Activated CD4-positive, alpha-beta T cell treated with anti-CD3 and anti-CD28 coated beads, Interleukin-2, amount 50 U/mL, for 48 hours (primary cell): Measurements from ENCODE around the gene RXRB.

ENCODE experiments used
- DNase-seq, 2 experiments: peaks; one replicate each; pipeline ENCODE4 v3.0.0-alpha.2; 2020

The RXRB gene

DNA sequence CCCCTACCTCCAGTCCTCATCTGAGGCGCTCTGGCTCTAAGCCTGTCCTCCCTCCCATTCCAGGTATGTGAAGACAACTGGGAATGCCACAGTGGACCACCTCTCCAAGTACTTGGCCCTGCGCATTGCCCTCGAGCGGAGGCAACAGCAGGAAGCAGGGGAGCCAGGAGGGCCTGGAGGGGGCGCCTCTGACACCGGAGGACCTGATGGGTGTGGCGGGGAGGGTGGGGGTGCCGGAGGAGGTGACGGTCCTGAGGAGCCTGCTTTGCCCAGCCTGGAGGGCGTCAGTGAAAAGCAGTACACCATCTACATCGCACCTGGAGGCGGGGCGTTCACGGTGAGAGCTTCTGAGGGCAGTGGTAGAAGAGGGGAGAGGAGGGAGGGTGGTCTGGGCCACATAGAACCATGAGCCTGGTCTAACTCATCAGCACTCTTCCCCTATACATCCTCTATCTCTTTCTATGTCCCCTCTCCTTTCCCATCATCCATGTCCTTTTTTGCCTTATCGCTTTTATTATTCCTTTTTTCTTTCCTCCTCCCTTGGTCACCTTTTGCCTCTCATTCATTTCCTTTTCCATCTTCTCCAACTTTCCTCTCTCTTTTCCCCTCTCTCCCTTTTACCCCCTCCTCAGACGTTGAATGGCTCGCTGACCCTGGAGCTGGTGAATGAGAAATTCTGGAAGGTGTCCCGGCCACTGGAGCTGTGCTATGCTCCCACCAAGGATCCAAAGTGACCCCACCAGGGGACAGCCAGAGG is 11.4 kb upstream of the RXRB start:
- no peak for DNase-seq

DNA sequence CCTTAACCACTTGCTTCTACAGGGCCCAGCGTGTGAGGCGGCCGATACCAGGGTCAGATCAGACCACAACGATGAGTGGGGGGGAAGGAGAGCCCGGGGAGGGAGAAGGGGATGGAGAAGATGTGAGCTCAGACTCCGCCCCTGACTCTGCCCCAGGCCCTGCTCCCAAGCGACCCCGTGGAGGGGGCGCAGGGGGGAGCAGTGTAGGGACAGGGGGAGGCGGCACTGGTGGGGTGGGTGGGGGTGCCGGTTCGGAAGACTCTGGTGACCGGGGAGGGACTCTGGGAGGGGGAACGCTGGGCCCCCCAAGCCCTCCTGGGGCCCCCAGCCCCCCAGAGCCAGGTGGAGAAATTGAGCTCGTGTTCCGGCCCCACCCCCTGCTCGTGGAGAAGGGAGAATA is 10.7 kb upstream of the RXRB start:
- DNase-seq: no peak

DNA sequence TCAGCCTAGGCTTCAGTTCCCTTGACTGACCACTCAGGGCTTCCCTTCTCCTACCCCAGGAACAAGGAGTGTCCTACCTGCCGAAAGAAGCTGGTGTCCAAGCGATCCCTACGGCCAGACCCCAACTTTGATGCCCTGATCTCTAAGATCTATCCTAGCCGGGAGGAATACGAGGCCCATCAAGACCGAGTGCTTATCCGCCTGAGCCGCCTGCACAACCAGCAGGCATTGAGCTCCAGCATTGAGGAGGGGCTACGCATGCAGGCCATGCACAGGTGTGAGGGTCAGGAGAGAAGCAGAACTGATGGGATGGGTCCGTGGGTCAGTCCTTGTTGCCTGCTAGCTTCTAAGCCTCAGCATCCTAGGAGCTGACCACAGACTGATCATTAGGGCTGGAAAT is 9.4 kb upstream of the RXRB start:
- DNase-seq: no peak

DNA sequence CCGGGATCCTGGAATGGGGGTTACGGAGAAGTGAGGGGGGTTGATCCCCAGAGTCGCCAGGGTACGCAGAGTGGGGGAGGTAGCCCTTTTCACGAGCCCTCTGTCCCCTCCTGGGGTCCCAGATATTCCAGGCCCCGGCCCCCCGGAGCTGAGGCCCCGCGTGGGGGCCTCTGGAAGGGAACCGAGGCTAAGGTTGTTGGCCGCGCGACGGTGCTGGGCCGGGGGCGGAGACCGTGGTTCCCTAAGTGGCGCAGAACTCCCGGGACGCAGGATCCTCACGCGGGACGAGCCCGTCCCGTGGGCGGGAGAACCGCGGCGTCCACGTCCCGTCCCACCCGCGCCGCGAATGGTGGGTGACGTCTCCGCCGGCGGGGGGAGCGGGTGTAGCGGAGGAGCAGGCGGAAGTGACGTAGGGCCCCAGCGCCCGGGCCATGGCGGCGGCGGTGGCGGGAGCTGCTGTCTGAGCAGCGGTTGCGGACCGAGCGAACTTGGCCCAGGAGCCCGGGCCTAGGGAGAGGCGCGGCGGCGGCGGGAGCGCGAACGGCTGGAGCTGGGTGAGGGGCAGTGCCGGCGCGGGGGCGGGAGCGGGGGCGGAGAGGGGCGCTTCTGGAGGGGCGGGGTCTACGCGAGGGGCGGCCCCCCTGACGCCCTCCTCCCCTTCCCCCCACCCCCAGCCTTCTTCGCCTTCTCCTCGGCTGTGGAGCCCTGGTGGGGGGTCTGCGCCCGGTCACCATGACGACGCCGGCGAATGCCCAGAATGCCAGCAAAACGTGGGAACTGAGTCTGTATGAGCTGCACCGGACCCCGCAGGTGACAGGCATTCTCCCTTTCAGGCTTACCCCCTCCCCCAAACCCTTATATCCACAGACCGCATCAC is 7.9 kb upstream of the RXRB start, which contains the start of gene RING1:
RING1 (plus strand) TSS at position 410 of the 877 bp plus-strand sequence; CDS start at position 733, 323 bp downstream.
- DNase-seq: peak; percentile 82 to 87

DNA sequence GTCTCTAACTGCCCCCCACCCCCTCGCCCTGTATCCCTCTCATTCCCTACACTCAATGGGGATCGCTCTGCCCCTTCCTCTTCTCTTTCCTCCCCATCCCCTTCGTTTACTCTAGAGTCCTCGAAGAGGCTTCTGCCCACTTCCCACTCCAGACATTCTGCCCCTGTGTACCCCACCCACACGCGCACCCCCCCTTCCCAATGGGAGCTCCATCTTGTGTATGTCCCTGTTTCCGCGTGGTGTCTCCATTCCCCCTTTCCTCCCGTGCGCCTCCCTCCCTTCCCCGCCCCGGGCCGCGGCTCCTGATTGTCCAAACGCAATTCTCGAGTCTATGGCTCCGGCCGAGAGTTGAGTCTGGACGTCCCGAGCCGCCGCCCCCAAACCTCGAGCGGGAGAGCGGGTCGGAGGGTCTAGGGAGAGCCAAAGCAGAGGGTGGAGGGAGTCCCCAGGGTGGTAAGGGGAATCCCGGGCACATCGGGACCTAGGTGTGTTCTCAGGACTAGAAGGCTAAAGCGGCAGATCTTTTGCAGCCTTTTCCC is 7.2 kb upstream of the RXRB start:
- DNase-seq: no peak

DNA sequence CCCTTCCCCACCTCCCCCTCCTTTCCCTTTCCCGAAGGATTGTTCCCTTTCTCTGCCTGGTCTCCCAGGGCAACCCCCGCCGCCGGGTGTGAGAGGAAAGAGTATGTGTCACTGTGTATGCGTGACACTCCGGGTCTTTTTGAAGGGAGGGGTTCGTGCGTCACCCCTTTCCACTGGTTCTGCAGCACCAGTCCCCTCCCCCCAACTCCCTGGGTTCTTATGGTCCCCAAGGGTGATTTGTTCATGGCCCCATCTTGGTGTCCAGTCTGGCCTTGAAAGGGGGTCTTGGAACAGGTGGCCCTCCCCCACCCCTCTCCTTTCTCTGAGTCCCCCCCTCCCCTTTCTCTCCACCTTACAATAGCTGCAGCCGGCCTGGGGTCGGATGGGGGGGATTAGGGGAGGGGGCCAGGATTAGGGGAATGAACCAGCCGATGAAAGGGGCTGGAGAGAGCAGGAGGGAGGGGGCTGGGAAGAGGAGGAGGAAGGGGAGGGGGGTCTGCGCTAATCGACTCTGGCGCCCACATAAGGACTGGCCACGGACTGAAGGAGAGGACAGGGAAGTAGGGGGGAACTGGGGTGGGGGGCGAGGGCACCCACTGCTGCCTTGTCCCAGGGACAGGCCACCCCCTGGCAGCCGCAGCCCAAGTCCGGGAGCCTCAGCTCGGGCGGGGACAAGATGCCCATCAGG is 6.5 kb upstream of the RXRB start:
- DNase-seq: peak in 1 of 2 experiments; percentile 22

DNA sequence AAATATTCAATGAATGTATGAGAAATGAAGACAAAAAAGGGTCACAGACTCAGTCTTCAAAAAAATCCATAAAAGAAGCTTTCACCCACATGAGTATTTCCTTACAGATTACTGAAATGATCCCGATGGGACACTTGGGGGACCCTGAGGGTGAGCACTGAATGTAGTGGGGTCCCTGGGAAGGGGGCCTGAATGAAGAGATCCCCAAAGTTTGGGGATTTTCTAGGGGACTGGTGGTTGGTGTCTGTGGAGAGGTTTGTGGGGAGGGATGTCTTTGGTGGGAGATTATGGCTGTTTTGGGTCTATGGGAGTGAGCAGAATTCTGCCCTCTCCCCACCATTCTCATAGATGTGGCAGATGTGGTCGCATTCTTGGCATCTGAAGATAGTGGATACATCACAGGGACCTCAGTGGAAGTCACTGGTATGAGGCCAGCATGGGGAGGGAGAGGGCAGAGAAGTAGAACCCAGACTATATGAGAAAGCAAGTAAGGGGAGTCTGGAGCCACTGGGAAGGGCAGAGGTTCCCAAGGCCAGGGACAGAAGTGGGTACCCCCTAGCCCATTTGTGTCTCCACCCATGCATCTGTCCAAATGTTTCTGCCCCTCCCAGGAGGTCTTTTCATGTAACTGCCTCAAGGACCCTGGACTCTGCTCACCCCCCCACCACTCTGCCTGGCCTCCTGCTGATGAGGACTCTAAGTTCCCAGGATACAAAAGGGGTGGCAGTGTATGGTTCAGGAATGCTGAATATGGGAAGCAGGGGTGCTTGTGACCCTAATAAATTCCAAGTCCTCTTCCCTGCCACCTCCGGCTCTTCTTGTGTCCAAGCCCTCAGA is 5.8 kb upstream of the RXRB start:
- peak in 1 of 2 experiments; percentile 39 for DNase-seq

DNA sequence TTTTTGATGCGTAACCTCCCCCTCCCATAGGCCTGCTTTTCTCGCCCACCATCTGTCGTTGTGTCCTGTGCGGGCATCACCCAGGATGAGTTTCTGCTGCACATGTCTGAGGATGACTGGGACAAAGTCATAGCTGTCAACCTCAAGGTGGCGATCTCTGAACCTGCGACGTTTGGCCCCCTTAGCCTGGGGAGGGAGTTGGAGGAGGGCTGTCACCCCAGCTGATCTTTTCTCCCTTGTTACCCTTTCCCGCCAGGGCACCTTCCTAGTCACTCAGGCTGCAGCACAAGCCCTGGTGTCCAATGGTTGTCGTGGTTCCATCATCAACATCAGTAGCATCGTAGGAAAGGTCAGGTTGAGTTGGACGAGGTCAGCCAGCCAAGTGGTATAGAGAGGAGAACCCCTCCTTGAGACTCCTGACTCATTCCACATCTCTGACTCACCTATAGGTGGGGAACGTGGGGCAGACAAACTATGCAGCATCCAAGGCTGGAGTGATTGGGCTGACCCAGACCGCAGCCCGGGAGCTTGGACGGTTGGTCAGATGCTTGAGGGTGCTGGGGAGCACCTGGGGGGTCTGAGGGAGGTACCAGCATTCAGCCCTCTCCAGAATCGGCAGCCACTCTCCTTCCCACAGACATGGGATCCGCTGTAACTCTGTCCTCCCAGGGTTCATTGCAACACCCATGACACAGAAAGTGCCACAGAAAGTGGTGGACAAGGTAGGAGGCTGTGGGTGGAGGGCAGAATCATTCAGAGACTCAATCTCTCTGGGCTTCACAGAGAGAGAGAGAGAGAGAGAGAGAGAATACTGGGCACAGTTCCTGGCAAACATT is 4.9 kb upstream of the RXRB start:
- peak; percentile 66 to 76 for DNase-seq

DNA sequence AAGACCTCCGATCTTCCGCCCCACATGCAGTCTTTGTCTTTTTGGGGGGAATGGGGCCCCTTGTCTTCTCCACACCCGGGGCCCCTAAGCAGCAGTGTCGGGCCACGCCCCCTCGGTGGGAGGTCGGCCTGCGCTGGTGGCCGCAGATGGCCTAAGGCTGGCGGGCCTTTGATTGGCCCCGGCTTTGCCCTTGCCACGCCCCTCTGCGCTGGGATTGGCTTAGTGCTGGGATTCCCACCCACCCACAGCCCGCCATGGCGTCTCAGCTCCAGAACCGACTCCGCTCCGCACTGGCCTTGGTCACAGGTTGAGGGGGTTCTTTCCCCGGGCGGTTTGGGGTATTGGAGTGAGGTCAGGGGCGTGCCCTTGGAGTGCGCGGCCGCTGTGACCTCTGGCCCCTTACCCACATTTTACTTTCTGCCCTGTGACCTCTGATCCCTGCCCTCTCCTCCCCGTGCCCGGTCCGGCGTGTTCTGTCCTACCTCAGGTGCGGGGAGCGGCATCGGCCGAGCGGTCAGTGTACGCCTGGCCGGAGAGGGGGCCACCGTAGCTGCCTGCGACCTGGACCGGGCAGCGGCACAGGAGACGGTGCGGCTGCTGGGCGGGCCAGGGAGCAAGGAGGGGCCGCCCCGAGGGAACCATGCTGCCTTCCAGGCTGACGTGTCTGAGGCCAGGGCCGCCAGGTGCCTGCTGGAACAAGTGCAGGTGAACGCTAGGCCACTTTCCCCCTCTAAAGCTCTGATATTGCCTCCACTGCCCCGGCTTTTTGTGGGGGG is 4.1 kb upstream of the RXRB start, which contains the start of gene HSD17B8:
HSD17B8 (plus strand) TSS at position 241 of the 776 bp plus-strand sequence; CDS start at position 255, 14 bp downstream.
- DNase-seq: peak; percentile 96 to 98

DNA sequence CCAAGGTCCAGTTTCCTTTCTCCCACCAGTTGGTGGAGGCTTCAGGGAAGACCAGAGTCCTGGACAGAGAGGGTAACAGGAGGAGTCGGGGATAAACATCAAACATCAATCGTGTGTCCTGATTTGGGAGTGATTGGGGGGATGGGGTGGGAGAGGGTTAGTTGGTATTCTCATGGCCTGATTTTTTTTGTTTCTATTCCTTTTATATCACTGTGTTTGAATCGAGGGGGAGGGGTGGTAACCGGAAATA is 3.6 kb upstream of the RXRB start:
- DNase-seq: no peak

DNA sequence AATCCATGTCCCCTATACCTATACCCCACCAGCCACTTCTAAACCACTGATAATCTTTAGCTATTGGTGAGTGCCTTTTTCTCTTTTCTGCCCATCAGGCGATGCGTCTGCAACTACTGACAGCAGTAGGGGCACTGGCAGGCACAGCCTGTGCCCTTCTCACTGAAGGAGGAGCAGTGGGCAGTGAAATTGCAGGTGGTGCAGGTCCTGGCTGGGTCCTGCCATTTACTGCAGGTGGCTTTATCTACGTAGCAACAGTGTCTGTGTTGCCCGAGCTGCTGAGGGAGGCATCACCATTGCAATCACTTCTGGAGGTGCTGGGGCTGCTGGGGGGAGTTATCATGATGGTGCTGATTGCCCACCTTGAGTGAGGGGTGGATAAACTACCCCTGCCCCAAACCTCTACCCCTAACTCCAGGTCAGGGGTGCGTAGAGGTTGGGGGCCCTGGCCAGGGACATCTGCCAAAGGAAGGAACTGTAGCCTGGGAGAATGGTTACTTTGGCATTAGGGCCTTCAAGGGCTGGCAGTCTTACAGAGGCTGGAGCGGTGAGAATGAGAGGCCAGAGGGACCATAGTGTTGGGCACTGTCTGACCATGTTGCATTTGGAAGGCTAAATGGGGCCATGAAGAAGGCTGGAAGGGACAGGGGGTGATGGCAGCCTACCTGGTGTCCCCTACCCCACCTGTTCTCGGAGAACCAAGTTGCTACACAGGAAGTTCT is 3.1 kb upstream of the RXRB start:
- DNase-seq: no peak

DNA sequence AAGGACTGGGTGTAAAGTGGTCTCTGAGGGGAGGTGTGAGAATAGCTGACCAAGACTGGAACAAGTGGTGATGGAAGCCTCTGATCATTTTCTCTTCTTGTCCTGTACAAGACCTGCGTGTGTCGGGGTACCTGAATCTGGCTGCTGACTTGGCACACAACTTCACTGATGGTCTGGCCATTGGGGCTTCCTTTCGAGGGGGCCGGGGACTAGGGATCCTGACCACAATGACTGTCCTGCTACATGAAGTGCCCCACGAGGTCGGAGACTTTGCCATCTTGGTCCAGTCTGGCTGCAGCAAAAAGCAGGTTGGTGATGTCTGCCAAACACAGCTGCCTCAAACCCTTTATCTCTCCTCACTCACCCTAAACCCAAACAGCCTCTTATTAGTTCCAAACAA is 2.3 kb upstream of the RXRB start:
- DNase-seq: no peak

DNA sequence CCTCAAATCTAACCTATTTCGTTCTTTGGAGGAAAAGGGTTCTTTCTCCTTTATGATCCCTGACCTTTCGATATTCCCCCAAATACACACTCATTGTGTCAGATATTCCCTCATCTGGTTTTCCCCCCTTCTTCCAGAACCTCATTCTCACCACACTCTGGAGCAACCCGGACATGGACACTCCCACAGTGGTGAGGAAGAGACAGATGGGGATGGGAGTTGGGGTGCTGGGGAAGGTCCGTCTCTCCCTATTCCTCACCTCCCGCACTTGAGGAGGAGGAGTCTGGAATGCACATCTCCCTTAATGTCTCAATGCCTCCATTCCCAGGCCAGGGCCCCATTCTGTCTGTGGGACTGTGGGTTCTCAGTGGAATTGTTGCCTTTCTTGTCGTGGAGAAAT is 1.5 kb upstream of the RXRB start:
- no peak for DNase-seq

DNA sequence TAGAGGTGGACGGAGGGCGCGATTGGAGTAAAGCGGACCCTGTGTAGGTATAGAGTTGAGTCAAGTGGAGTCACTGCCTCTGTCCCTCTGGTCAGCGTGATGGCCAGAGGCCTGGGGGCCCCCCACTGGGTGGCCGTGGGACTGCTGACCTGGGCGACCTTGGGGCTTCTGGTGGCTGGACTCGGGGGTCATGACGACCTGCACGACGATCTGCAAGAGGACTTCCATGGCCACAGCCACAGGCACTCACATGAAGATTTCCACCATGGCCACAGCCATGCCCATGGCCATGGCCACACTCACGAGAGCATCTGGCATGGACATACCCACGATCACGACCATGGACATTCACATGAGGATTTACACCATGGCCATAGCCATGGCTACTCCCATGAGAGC is 681 bp upstream of the RXRB start:
- DNase-seq: no peak

DNA sequence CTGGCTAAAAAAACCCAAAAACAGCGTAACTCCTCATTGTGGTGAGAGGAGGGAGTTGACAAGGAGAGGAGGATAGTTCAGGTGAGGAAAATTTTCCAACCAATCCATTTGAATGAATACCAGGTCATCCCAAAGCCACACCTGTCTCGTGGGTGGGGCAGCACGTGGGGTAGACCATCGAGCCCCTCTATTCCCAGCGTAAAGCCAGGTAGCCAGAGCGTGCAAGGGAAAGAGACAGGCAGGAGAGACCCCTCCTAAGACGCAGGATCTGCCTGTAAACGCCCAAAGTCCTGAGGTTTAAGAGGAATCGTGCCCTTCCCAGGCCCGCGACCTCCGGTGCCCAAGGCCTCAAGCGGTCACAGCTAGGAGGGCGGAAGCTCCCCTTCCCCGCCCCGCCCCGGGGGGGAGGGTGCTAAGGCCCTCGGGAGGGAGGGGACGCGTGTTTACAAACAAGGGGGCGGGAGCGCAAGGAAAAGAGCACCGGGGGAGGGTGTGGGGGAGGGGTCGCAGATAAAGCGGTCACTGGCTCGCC is 712 bp downstream of the RXRB start:
- peak; percentile 80 to 85 for DNase-seq

DNA sequence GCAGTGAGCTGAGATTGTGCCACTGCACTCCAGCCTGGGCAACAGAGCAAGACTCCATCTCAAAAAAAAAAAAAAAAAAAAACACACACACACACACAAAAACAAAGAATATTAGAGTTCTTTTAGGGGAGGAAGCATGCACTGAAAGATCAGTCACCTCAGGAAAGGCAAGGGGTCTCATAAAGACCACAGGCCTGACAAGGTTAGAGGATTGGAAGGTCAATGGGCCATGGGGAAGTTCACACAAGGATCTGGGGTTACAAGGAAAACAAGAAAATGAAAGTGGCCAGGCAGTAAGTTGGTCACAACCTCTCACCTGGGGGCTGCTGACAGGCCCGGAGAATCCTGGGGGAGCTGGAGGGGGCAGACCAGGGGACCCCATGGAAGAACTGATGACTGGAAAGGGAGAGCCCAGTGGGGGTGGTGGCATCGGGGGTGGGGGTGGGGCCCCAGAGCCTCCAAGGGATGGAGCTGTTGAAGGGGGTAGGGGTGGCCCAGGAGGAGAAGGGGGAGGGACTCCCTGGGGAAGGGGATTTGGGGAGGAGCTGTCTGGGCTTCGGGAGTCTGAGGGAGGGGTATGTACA is 1.5 kb downstream of the RXRB start:
- no peak for DNase-seq

DNA sequence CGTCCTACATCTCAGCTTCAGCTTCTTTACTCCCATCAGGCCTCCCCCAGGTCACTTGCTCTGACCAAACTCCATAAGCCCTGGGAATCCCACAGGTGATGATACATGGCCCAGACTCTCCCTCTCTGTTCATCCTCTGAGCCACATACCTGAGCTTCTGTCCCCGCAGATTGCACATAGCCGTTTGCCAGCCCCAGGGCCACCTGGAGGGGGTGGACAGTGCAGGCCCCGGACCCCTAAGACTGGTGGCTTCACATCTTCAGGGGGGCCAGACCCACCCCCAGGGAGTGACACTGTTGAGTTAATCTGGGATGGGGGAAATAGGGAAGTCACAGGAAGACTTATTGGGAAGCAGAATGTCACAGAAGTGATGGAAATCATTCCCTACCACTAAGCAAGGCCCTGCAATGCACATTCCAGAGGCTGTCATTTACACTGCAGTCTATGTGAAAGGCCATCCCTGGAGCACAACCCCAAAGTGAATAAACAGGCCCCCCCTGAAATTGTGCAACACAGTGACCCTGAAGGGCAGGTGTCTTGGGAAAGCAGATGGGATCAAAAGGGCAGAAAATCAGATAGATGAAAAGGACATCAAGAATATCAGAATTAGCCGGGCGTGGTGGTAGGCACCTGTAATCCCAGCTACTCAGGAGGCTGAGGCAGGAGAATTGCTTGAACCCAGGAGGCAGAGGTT is 2.2 kb downstream of the RXRB start:
- no peak for DNase-seq

DNA sequence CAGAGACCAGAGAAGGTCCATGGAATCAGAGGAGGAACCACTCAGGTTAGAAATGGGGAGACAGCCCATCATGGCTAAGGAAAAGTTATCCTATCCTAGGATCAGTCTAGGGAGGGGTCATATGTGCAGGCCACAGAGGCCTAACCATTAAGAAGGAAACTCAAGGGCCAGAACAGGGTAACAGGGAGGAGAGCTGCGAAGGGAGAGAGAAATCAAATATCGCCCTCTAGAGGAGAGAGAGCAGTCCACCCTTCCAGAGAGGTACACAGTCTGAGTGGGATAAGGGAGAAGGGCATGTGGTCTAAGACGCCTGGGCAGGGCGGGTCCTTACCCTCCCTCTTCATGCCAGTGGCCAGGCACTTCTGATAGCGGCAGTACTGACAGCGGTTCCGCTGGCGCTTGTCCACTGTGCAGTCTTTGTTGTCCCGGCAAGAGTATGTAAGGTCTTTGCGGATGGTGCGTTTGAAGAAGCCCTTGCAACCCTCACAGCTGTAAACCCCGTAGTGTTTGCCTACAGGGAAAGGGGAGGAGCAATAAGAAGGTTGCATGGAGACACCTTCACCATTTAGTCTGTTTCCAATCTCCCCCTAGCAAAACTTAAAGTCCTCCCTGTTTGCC is 2.9 kb downstream of the RXRB start:
- peak in 1 of 2 experiments; percentile 30 for DNase-seq
